Kidney capillary endothelial cell (primary cell): Measurements from ENCODE around the gene PRPF38A.
A peak's percentile ranks its signal among the peaks of the same experiment; 100 is the strongest.
"Not testable (repeated sequence)": the region's sequence is repeated elsewhere in the genome, so short reads cannot be mapped to it uniquely, and the experiment has no call there.

Experiments used
- DNase-seq: peaks from one replicate; pipeline ENCODE4 v3.0.0-alpha.2; 2018; ENCODE audit warnings: low spot score

PRPF38A gene, protein sequence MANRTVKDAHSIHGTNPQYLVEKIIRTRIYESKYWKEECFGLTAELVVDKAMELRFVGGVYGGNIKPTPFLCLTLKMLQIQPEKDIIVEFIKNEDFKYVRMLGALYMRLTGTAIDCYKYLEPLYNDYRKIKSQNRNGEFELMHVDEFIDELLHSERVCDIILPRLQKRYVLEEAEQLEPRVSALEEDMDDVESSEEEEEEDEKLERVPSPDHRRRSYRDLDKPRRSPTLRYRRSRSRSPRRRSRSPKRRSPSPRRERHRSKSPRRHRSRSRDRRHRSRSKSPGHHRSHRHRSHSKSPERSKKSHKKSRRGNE

GRCh38 chr1:52404116-52404974 is at the start of gene PRPF38A, which contains the start of gene ORC1:
Gene PRPF38A (plus strand): TSS chr1:52404602. CDS start chr1:52404750, 148 bp downstream.
Gene ORC1 (minus strand): TSS chr1:52404423. CDS start chr1:52402223, 2,200 bp downstream.
- peak; percentile 97 for DNase-seq

GRCh38 chr1:52355436-52355835 is 49.0 kb upstream of the PRPF38A start:
- DNase-seq, result no peak

DNA sequence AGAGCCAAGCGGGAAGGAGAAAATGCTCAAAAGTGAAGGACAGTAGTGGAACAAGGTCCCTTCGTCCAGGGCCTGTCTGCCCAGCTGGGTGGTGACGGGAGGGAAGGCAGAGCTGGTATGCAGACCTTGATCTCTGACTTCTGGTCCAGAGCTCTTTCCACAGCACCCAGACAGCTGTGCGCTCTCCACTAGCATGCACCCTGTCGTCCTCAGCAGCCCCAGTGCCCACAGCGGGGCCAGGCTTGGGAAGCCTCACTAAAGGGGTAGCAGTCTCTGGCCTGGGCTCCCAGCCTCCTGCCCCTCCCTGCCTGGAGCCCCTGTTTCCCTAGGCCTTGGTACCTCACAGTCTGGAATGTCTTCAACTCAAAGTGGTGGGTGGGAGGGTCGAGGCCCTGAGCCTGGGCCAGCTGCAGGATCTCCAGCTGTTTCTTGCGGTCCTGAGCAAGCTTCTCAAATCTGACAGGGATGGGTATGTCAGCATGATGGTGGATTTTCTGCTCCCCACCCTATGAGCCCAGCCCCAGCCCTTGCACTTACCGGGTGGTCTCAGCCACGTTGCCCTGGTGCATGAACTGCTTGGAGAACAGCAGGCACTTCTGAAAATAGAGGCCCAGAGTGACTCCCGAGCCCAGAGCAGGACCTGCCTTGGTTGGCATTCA is 48.4 kb upstream of the PRPF38A start:
- DNase-seq, result no peak

- no peak for DNase-seq
Observed at GRCh38 chr1:52356818-52357355, 47.5 kb upstream of the PRPF38A start.

- no peak for DNase-seq
Observed at GRCh38 chr1:52357397-52357796, 47.0 kb upstream of the PRPF38A start.

GRCh38 chr1:52358851-52359497 is 45.4 kb upstream of the PRPF38A start:
- DNase-seq, result no peak

DNA sequence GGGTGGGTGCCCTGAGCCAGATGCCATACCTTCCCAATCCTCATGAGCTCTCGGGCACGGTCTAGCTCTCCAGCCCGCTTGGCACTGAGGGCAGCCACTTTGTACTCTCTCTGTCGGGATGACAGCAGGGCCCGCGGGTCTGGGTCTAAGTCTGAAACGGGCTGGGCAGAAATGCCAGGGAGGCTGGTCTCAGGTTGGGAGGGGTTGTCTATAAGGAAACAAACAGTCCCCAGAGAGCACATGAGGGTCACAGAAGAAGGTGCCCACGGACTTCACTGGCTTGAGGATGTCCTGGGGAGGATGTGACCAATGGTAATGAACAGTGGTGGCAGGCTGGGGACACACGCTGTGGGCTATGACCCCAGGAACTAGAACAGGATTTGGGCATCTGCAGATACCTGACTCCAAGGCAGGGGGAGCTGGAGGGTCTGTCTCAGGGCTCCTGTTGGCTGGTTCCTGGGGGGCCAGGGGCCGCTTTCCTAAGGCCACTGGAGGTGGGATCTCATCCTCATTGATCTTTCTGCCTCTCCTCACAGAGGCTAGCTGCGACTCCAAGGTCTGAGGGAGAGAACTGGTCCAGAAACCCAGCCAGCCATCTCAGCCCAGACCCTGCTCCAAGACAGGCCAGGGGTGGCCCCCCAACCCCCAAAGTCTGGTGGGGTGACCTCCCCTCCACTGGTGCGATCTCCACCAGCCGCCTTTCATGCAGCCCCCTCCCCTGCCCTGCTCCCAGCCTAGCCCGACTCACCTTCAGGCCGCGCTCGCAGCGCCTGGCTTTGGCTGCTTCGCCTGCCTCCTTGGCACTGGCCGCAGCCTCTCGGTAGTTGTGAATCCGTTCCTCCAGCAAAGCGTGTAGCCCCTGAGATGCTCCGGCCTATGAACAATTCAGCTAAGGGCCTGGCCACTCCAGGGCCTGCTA is 44.5 kb upstream of the PRPF38A start:
- no peak for DNase-seq

DNA sequence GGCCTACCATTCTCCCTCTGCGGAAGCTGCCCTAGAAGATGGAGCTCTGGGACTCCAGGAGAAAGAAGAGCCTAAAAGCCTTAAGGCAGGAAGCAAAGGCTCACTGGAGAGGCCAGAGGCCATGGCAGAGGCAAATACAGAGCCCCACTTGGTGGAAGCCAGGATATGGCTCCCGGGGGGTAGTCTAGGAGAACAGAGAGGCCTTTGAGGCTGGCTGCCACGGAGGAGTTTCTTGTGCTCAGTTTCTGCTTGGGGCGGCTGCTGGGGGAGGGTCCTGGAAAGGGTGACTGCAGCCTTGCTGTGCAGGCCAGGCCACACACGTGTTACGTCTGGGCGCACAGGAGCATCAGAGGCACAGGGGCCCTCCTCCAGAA is 43.8 kb upstream of the PRPF38A start:
- DNase-seq, result no peak

- no peak for DNase-seq
Observed at GRCh38 chr1:52364235-52364839, 40.1 kb upstream of the PRPF38A start.

GRCh38 chr1:52365071-52365745 is 39.2 kb upstream of the PRPF38A start:
- DNase-seq, result peak; percentile 38

DNA sequence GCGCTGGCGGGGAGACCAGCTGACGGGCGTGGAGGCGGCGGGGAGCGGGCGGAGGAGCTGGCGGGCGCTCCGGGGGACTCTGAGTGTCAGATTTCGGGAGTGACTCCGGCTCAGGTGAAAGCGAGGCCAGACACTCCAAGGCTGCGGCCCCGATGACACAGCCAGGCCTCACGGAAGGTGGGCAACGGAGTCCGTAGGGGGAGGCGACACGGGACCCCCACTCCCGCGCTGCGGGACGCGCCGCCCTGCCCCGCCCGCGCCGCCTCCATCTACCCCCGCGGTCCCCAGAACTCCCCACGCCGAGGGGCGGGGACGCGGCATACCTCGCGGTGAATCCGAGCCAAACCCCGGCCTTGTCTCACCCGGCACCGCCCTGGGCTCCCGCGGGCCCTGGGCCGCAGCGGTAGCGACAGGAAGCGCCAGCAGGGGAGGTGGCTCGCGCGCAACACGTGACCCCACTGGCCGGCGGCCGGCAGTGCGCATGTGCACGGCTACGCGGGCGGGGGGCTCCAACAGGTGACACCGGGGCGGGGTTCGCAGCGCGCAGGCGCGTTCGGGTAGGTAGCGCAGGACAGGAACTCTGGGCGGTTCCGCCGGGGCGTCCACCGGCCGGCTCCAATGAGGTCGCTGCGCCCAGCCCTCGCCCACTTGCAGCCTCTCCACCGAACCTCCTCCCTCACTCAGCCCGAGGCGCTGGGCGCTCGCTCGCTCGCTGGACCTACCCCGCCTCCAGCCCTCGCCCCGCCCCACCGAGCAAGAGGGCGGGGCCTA is 38.5 kb upstream of the PRPF38A start, which contains the start of gene CC2D1B:
Gene CC2D1B (minus strand): TSS at position 460 of the 771 bp plus-strand sequence. CDS start 1,585 bp downstream, outside the sequence.
- peak; percentile 90 for DNase-seq

GRCh38 chr1:52366517-52366827 is 37.9 kb upstream of the PRPF38A start:
- no peak for DNase-seq

GRCh38 chr1:52367272-52367671 is 37.1 kb upstream of the PRPF38A start:
- DNase-seq, result no peak

- DNase-seq, result peak; percentile 36
Observed at GRCh38 chr1:52368383-52369172, 35.8 kb upstream of the PRPF38A start.

DNA sequence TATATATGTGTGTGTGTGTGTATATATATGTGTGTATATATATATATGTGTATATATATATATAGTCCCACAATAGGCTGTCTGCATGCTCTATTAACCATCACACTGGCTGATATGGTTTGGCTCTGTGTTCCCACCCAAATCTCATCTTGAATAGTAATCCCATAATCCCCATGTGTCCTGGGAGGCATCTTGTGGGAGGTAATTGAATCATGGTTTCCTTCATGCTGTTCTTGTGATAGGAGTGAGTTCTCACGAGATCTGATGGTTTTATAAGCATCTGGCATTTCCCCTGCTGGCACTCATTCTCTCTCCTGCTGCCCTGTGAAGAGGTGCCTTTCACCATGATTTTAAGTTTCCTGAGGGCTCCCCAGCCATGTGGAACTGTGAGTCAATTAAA is 34.6 kb upstream of the PRPF38A start:
- not testable (repeated sequence) for DNase-seq

DNA sequence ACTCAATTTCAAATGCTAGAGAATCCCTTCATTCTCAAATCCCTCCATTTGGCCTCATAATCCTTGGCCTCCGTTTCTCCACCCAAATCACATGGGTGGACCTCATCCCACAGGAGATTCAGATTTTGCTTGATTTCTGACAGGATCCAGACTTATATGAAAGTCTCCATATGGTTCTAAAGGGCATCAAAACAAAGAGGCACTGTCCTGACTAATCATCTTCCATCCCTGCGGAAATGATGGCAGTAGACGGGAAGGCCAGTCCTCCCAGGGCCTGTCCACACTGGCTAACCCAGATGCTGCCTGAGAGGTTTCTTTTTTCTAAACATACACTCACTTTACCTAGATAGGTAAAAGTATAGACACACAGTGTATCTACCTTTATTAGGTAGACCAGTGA is 19.0 kb upstream of the PRPF38A start:
- no peak for DNase-seq

DNA sequence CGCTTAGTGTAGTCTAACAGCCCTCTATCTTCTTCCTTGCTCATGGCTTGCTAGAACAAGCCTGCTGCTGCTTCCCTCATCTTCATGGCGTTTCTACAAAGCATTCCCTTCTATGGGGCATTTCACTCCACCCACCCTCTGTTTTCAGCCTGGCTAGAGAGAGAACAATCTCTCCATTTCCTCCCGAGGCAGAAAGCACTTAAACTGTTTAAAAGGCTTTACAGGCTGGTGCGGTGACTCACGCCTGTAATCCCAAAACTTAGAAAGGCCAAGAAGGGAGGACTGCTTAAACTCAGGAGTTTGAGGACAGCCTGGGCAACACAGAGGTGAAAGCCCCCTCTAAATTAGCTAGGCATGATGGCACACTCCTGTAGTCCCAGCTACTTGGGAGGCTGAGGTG is 17.9 kb upstream of the PRPF38A start:
- DNase-seq, result no peak

DNA sequence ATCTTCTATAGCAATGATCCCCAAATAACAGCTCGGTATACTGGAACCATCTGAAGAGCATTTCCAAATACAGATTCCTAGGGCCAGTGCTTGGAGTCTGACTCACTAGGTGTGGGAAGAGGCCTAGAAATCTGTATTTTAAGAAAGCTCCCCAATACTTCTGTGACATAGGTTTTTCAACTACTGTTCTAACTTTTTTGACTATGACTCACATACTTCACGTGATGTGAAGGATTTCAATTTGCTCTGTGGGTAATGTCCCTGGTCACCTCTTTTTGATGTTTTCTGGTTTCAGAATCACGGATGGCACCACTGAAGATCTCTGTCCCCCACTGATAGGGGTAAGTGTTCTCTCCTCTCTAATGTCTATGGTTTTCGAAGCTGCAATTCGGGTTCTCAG is 11.2 kb upstream of the PRPF38A start:
- no peak for DNase-seq
